Measurements from ENCODE around the gene SYT11. TPM values are rescaled to one million over a fixed set of nuclear protein-coding genes. Genes with fewer than 3 reads are reported as not detected.

The SYT11 gene
- total and polyA plus RNA-seq, 9 of the 15 experiments (the other 6 are each of a cell fraction or from before 2014, with no cell fraction given), result 0.05 to 0.18 (median 0.11) TPM

GRCh38 chr1:155858800-155859233 is 550 bp upstream of the SYT11 start (continued):
- no peak for TF ChIP-seq ELF2 (CRISPR knock-in tag; IDR thresholded peaks at IDR 0.05)
- TF ChIP-seq, protein P1, sequence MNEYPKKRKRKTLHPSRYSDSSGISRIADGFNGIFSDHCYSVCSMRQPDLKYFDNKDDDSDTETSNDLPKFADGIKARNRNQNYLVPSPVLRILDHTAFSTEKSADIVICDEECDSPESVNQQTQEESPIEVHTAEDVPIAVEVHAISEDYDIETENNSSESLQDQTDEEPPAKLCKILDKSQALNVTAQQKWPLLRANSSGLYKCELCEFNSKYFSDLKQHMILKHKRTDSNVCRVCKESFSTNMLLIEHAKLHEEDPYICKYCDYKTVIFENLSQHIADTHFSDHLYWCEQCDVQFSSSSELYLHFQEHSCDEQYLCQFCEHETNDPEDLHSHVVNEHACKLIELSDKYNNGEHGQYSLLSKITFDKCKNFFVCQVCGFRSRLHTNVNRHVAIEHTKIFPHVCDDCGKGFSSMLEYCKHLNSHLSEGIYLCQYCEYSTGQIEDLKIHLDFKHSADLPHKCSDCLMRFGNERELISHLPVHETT (CRISPR knock-in tag; conservative IDR thresholded peaks at IDR 0.05 in 1 of 2, IDR thresholded peaks at IDR 0.05 in 1 of 2), result peak in 1 of 2 experiments; percentile 22; a peak in 1 of 4 replicates
- no peak for TF ChIP-seq TCF7 (IDR thresholded peaks at IDR 0.05; ENCODE audit: borderline replicate concordance)
- TF ChIP-seq STAT6 (CRISPR knock-in tag; IDR thresholded peaks at IDR 0.05), result no peak
- TF ChIP-seq RFX1 (IDR thresholded peaks at IDR 0.05), result no peak
